Trophoblast cell (in vitro differentiated cells and primary cell): Measurements from ENCODE around the gene SPRN.
"Not testable (repeated sequence)": the region's sequence is repeated elsewhere in the genome, so short reads cannot be mapped to it uniquely, and the experiment has no call there.

Experiments
- DNase-seq, 2 donors: peaks; one replicate each; pipeline ENCODE4 v3.0.0-alpha.2; 2016
- H2AFZ ChIP-seq: 2 replicates; pipeline ENCODE4 v1.6.1; 2013; ENCODE audit warnings: low read length, moderate library complexity, mild to moderate bottlenecking; ENCODE audit not compliant: insufficient read depth, poor library complexity
- H2AK5ac ChIP-seq: 2 replicates; pipeline ENCODE4 v1.6.1; 2013; ENCODE audit warnings: mild to moderate bottlenecking, low read length
- H2BK120ac ChIP-seq: 2 replicates; pipeline ENCODE4 v1.6.1; 2013; ENCODE audit warnings: low read length, mild to moderate bottlenecking, moderate library complexity; ENCODE audit not compliant: insufficient read depth, poor library complexity
- H2BK12ac ChIP-seq: 2 replicates; pipeline ENCODE4 v1.6.1; 2013; ENCODE audit warnings: mild to moderate bottlenecking, low read length, moderate library complexity
- H2BK5ac ChIP-seq: 2 replicates; pipeline ENCODE4 v1.6.1; 2013; ENCODE audit warnings: low read length, low read depth, moderate library complexity, mild to moderate bottlenecking; ENCODE audit not compliant: poor library complexity
- H3K14ac ChIP-seq: 2 replicates; pipeline ENCODE4 v1.6.1; 2013; ENCODE audit warnings: mild to moderate bottlenecking, low read length
- H3K18ac ChIP-seq: 2 replicates; pipeline ENCODE4 v1.6.1; 2013; ENCODE audit warnings: mild to moderate bottlenecking, low read length
- H3K23ac ChIP-seq: 2 replicates; pipeline ENCODE4 v1.6.1; 2013; ENCODE audit warnings: low read length
- H3K27ac ChIP-seq: 2 replicates; pipeline ENCODE4 v1.5.1; 2013; ENCODE audit warnings: low read depth, mild to moderate bottlenecking, inconsistent platforms, low read length, moderate library complexity
- H3K27me3 ChIP-seq: 2 replicates; pipeline ENCODE4 v1.6.1; 2013; ENCODE audit warnings: inconsistent platforms, mild to moderate bottlenecking, low read length, moderate library complexity; ENCODE audit not compliant: insufficient read depth
- H3K36me3 ChIP-seq, 2 experiments: 1 replicate in 1 of 2; 2 replicates in 1 of 2; pipeline ENCODE4 v1.6.1; 2013; ENCODE audit warnings: low read length in 2 of 2, mild to moderate bottlenecking in 2 of 2, moderate library complexity in 1 of 2; ENCODE audit not compliant: insufficient read depth in 2 of 2, control insufficient read depth in 1 of 2
- H3K4ac ChIP-seq: 2 replicates; pipeline ENCODE4 v1.6.1; 2013; ENCODE audit warnings: low read depth, mild to moderate bottlenecking, low read length, moderate library complexity
- H3K4me1 ChIP-seq, 2 experiments: 1 replicate in 1 of 2; 2 replicates in 1 of 2; pipeline ENCODE4 v1.6.1; 2013; ENCODE audit warnings: low read length in 2 of 2, mild to moderate bottlenecking in 2 of 2, moderate library complexity in 1 of 2; ENCODE audit not compliant: insufficient read depth in 2 of 2, control insufficient read depth in 1 of 2
- H3K4me2 ChIP-seq: 2 replicates; pipeline ENCODE4 v1.6.1; 2013; ENCODE audit warnings: inconsistent platforms, mild to moderate bottlenecking, low read length, moderate library complexity
- H3K4me3 ChIP-seq: 2 replicates; pipeline ENCODE4 v1.5.1; 2013; ENCODE audit warnings: mild to moderate bottlenecking, low read depth, low read length, inconsistent platforms
- H3K79me1 ChIP-seq: one replicate; pipeline ENCODE4 v1.6.1; 2013; ENCODE audit warnings: low read length
- H3K79me2 ChIP-seq: 2 replicates; pipeline ENCODE4 v1.6.1; 2013; ENCODE audit warnings: low read length, mild to moderate bottlenecking; ENCODE audit not compliant: control insufficient read depth, insufficient read depth, poor library complexity
- H3K9ac ChIP-seq: 2 replicates; pipeline ENCODE4 v1.6.1; 2013; ENCODE audit warnings: mild to moderate bottlenecking, low read length
- H3K9me3 ChIP-seq: 2 replicates; pipeline ENCODE4 v1.6.1; 2013; ENCODE audit warnings: low read depth, mild to moderate bottlenecking, control low read depth, inconsistent platforms, low read length; ENCODE audit not compliant: insufficient read depth
- H4K12ac ChIP-seq: 2 replicates; pipeline ENCODE4 v1.6.1; 2013; ENCODE audit warnings: low read depth, mild to moderate bottlenecking, low read length, moderate library complexity
- H4K8ac ChIP-seq: 2 replicates; pipeline ENCODE4 v1.6.1; 2013; ENCODE audit warnings: low read depth, mild to moderate bottlenecking, low read length, moderate library complexity
- H4K91ac ChIP-seq: one replicate; pipeline ENCODE4 v1.6.1; 2013; ENCODE audit warnings: low read depth, mild to moderate bottlenecking, low read length, moderate library complexity
- WGBS: extraction: QIAGEN DNeasy Blood & Tissue Kit; methylation state at CpG from one replicate; pipeline ENCODE4 v1.1.7; 2013; ENCODE audit warnings: missing lambda C conversion rate; ENCODE audit not compliant: insufficient read length, insufficient coverage; ENCODE audit errors: extremely low coverage; 5-methylcytosine and 5-hydroxymethylcytosine counted together

SPRN gene

GRCh38 chr10:133441780-133442179 is 17.4 kb upstream of the SPRN start:
- no peak for DNase-seq
- Histone ChIP-seq H4K8ac (no peak overlapping the region), H3K4me1 (no peaks in the 10 kb centered on the region), H2BK12ac (no peak overlapping the region), H3K79me2 (no peaks in the 10 kb centered on the region), H3K9ac (no peak overlapping the region), H3K14ac (no peak overlapping the region), H3K23ac (no peak overlapping the region), H3K4me3 (no peak overlapping the region), H2BK5ac (no peak overlapping the region), H2AK5ac (no peak overlapping the region), H2BK120ac (no peak overlapping the region), H3K79me1 (no peaks in the 10 kb centered on the region), H3K4ac (no peak overlapping the region), H3K27ac (no peak overlapping the region), H3K4me2 (no peak overlapping the region), H3K27me3 (no peaks in the 10 kb centered on the region), H3K9me3 (peaks cover 75% of the 10 kb centered on the region), H4K12ac (no peak overlapping the region), H2AFZ (no peak overlapping the region), H4K91ac (no peak overlapping the region), H3K18ac (no peak overlapping the region), H3K36me3 (no peaks in the 10 kb centered on the region)
- WGBS = no CpG with 5 or more reads among the region's 12 CpGs

GRCh38 chr10:133441356-133441755 is 16.9 kb upstream of the SPRN start:
- H2BK120ac ChIP-seq, DNase-seq, H3K18ac ChIP-seq, H4K12ac ChIP-seq, H2AK5ac ChIP-seq, H3K4me2 ChIP-seq, H3K4ac ChIP-seq, H4K91ac ChIP-seq, H2BK12ac ChIP-seq, H2BK5ac ChIP-seq, H3K4me1 ChIP-seq, H3K27me3 ChIP-seq, H3K4me3 ChIP-seq, H3K79me2 ChIP-seq, H2AFZ ChIP-seq, H3K79me1 ChIP-seq, H3K36me3 ChIP-seq, H3K9ac ChIP-seq, H3K27ac ChIP-seq, H4K8ac ChIP-seq, H3K23ac ChIP-seq, H3K14ac ChIP-seq: not testable (repeated sequence)
- peaks cover 72% of the 10 kb centered on the region for H3K9me3 ChIP-seq
- WGBS = no CpG with 5 or more reads among the region's 21 CpGs

GRCh38 chr10:133440633-133441285 is 16.3 kb upstream of the SPRN start:
- Histone ChIP-seq H2AFZ (no peak overlapping the region), H2BK120ac (no peak overlapping the region), H3K27me3 (no peaks in the 10 kb centered on the region), H3K36me3 (no peaks in the 10 kb centered on the region), H3K14ac (no peak overlapping the region), H3K18ac (no peak overlapping the region), H4K8ac (no peak overlapping the region), H3K4me3 (no peak overlapping the region), H3K27ac (no peak overlapping the region), H3K4ac (no peak overlapping the region), H4K91ac (no peak overlapping the region), H3K4me2 (no peak overlapping the region), H3K23ac (no peak overlapping the region), H3K79me1 (no peaks in the 10 kb centered on the region), H2BK5ac (no peak overlapping the region), H3K9me3 (peaks cover 66% of the 10 kb centered on the region), H3K4me1 (no peaks in the 10 kb centered on the region), H2BK12ac (no peak overlapping the region), H2AK5ac (no peak overlapping the region), H4K12ac (no peak overlapping the region), H3K79me2 (no peaks in the 10 kb centered on the region), H3K9ac (no peak overlapping the region)
- no peak for DNase-seq
- no CpG with 5 or more reads among the region's 18 CpGs for WGBS

- WGBS = no CpG with 5 or more reads among the region's 25 CpGs
- Histone ChIP-seq H3K4me1 (no peaks in the 10 kb centered on the region), H3K36me3 (no peaks in the 10 kb centered on the region), H2BK5ac (no peak overlapping the region), H2AFZ (no peak overlapping the region), H3K4me3 (no peak overlapping the region), H3K18ac (no peak overlapping the region), H3K14ac (no peak overlapping the region), H3K9ac (no peak overlapping the region), H4K8ac (no peak overlapping the region), H3K27me3 (no peaks in the 10 kb centered on the region), H3K9me3 (peaks cover 56% of the 10 kb centered on the region), H3K4ac (no peak overlapping the region), H3K79me2 (no peaks in the 10 kb centered on the region), H2AK5ac (no peak overlapping the region), H3K79me1 (no peaks in the 10 kb centered on the region), H2BK12ac (no peak overlapping the region), H4K91ac (no peak overlapping the region), H3K23ac (no peak overlapping the region), H3K4me2 (no peak overlapping the region), H4K12ac (no peak overlapping the region), H2BK120ac (no peak overlapping the region), H3K27ac (no peak overlapping the region)
- no peak for DNase-seq
These were observed 15.4 kb upstream of the SPRN start for GRCh38 chr10:133439517-133440461.
